ENCODE results near the gene ASPA. TPM values are rescaled to one million over a fixed set of nuclear protein-coding genes. Genes with fewer than 3 reads are reported as not detected.

Gene ASPA
- total RNA-seq, 4 donors from 2014 or later, result 7.8 to 19.2 (median 15.4) TPM

DNA sequence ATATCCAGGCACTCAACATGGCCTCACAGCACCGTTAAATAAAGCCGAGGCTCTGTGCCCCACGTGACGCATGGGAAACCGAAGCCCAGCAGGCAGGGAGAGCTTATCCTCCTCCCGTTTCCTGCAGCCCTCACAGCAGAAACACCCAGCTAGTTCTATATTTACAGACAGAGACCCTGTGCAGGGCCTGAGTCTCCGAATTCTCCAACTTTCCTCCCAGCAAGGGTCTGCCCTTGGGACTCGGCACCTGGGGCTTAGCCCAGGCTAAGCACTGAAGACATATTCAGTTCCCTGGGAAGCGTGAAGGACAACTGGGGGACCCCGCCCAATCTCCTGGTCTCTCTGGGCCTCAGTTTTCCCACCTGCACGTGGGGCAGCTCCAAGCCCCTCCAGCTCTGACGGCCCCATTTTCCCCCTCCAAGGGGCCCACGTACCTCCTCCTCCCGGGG is 52.6 kb downstream of the ASPA start:
- H3K9me3 ChIP-seq, result no peaks in the 10 kb centered on the region
- peaks cover 0 to 26% (median 0%) of the 10 kb centered on the region in 3 donors for H3K36me3 ChIP-seq
- no peaks in the 10 kb centered on the region for H3K27me3 ChIP-seq
- no peak for DNase-seq (ENCODE audit: low spot score in 2 of 2)
- 48 to 49% methylated on average over 14 of the region's 14 CpGs for WGBS, 2 donors
- peak overlapping the region in 3 of 4 donors; percentile 9 to 41 (median 21) for H3K4me3 ChIP-seq
- peaks cover 0 to 50% (median 16%) of the 10 kb centered on the region in 4 donors for H3K4me1 ChIP-seq
- TF ChIP-seq POLR2A (IDR thresholded peaks at IDR 0.05) (no peak), EP300 (IDR thresholded peaks at IDR 0.05) (no peak)
- TF ChIP-seq, protein P1, sequence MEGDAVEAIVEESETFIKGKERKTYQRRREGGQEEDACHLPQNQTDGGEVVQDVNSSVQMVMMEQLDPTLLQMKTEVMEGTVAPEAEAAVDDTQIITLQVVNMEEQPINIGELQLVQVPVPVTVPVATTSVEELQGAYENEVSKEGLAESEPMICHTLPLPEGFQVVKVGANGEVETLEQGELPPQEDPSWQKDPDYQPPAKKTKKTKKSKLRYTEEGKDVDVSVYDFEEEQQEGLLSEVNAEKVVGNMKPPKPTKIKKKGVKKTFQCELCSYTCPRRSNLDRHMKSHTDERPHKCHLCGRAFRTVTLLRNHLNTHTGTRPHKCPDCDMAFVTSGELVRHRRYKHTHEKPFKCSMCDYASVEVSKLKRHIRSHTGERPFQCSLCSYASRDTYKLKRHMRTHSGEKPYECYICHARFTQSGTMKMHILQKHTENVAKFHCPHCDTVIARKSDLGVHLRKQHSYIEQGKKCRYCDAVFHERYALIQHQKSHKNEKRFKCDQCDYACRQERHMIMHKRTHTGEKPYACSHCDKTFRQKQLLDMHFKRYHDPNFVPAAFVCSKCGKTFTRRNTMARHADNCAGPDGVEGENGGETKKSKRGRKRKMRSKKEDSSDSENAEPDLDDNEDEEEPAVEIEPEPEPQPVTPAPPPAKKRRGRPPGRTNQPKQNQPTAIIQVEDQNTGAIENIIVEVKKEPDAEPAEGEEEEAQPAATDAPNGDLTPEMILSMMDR (IDR thresholded peaks at IDR 0.05), result no peak
- peak overlapping the region; percentile 67 to 96 (median 84) for H3K27ac ChIP-seq

DNA sequence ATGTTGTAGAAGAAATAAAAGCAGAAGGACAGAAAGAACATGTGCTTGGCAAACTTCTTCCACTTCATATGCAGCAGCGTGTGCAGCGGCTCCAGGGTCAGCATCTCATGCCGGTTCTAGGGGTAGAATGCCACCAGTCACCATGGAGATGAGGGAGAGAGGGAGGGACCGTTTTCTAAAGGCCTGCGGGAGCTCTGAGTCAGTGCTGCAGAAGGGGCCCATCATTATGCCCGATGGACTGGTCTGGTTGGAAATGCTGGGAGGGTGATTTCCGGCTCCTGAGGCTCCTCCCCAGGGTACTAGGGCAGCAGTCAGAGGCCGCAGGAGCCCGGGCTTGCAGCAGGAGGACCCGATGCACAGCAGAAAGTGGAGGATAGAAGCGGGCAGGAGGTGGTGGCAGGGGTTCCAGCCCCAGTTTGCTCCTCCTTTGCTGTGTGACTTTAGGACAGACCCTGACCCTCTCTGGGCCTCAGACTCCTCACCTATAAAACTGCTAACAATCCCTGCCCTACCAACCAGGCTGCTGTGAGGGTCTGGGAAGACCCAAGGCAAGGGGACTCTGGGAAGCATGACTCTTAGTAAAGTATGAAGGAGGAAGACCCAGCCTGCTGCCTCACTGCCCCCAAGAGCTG is 53.2 kb downstream of the ASPA start:
- WGBS, 2 donors, result 24 to 28% methylated on average over 10 to 11 of the region's 11 CpGs
- H3K4me1 ChIP-seq, result peaks cover 0 to 50% (median 16%) of the 10 kb centered on the region in 4 donors
- H3K27me3 ChIP-seq, result no peaks in the 10 kb centered on the region
- H3K9me3 ChIP-seq, result no peaks in the 10 kb centered on the region
- peak overlapping the region; percentile 67 to 96 (median 84) for H3K27ac ChIP-seq
- peak overlapping the region in 3 of 4 donors; percentile 9 to 41 (median 21) for H3K4me3 ChIP-seq
- H3K36me3 ChIP-seq, result peaks cover 0 to 24% (median 0%) of the 10 kb centered on the region in 3 donors
- no peak for DNase-seq (ENCODE audit: low spot score in 2 of 2)
- TF ChIP-seq, protein P1 (IDR thresholded peaks at IDR 0.05), result no peak
- peak in 1 of 2 donors; percentile 75 for TF ChIP-seq EP300 (IDR thresholded peaks at IDR 0.05)

DNA sequence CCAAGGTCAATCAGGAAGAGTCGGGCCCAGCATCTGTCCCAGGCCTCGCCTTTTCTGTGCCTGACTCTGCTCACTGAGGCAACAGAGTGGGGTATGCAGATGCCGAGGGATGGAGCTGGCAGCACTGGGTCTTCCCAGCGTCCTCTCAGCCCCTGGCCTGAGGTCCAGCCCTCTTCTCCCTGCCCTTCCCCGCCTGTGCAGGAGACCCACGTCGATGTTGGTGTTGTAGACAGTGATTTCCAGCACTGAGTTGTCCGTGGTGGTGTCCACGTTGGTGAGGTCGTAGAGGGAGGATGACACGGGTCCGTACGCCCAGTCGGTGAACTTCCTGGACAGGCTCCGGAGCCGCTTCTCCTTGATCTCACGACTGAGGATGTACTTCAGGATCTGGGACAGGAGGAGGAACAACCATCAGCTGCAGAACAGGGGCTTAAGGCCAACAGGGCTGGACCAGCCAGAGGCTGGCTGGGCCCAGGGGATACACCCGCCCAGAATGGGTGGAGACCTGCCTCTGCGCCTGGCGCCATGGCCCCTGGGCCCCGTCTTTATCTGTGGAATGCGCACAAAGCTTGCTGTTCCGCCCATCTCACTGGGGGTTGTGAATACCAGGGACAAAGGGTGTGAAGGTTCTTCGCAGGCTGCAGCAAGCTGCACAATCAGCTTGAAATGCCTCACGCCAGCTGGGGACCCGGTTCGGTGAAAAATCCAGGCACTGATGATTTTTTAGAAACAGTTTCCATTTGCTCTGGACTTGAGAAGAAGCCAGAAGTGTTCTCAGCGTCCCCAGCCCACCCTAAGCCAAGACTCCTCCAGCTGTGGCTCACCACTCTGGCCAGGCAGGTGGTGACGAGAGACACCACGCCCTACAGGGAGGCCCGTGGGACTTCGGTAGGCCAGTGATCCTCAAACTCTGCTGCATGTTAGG is 54.3 kb downstream of the ASPA start:
- H3K36me3 ChIP-seq, result peaks cover 0 to 19% (median 0%) of the 10 kb centered on the region in 3 donors
- H3K27me3 ChIP-seq, result no peaks in the 10 kb centered on the region
- 54 to 55% methylated on average over 21 to 32 of the region's 32 CpGs for WGBS, 2 donors
- TF ChIP-seq EP300 (IDR thresholded peaks at IDR 0.05) (peak in 1 of 2 donors; percentile 93), POLR2A (IDR thresholded peaks at IDR 0.05) (peak in 1 of 2 donors; percentile 25)
- TF ChIP-seq, protein P1 (IDR thresholded peaks at IDR 0.05), result no peak
- H3K4me3 ChIP-seq, result peak overlapping the region in 2 of 4 donors; percentile 9 to 41
- H3K4me1 ChIP-seq, result peaks cover 0 to 59% (median 16%) of the 10 kb centered on the region in 4 donors
- H3K9me3 ChIP-seq, result no peaks in the 10 kb centered on the region
- peak overlapping the region; percentile 67 to 96 (median 84) for H3K27ac ChIP-seq
- DNase-seq (ENCODE audit: low spot score in 2 of 2), result peak; percentile 30 to 45

DNA sequence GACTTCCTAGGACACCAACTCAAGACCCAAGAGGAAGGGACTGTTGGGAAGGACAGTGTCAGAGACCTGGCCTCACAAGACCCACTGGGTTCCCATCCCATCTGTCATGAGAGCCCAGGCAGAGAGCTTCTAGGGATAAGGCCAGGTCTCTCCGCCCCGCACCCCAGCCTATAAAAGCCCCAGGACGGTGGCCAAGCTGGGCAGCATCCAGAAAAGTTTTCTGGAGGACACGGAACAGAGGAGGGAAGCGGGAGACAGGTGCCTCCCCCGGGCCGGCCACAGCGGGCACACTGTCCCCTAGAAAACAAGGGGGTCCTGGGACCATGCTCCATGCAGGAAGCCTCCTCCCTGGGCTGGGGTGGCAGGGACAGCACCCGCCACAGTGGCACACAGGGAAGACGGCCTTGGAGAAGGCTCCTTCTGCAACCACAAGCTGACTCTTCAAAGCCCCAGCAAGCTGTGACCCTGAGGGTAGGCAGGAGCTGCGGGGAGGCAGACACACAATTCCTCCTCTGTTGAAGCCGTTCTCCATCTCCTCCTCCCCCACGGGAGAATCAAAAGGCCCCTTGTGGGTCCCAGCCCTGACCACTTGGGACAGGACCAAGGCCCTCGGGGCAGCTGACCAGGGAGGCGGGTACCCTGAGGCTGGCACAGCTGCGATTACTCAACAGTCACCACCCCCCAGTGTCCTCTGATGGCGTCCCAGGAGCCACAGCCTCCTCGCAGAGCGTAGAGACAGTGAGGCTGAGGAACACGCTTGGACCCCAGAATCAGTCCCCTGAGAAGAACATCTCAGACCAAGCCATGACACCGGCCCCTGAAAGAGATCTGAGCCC is 55.7 kb downstream of the ASPA start:
- peaks cover 0 to 72% (median 16%) of the 10 kb centered on the region in 4 donors for H3K4me1 ChIP-seq
- no peaks in the 10 kb centered on the region for H3K27me3 ChIP-seq
- TF ChIP-seq, protein P1 (IDR thresholded peaks at IDR 0.05), result no peak
- TF ChIP-seq EP300 (IDR thresholded peaks at IDR 0.05) (peak; percentile 32 to 92), POLR2A (IDR thresholded peaks at IDR 0.05) (peak in 1 of 2 donors; percentile 25)
- 55 to 76% methylated on average over 15 to 17 of the region's 21 CpGs for WGBS, 2 donors
- no peaks in the 10 kb centered on the region for H3K9me3 ChIP-seq
- peak overlapping the region in 1 of 4 donors; percentile 19 for H3K4me3 ChIP-seq
- peaks cover 0 to 15% (median 0%) of the 10 kb centered on the region in 3 donors for H3K36me3 ChIP-seq
- H3K27ac ChIP-seq, result peak overlapping the region; percentile 58 to 96 (median 84)
- no peak for DNase-seq (ENCODE audit: low spot score in 2 of 2)

Data from tibial nerve (tissue), 4 donors.